Body of pancreas (tissue), 4 donors: ENCODE results near the gene IRF3.
"Not testable (repeated sequence)": the region's sequence is repeated elsewhere in the genome, so short reads cannot be mapped to it uniquely, and the experiment has no call there.

Experiments
- CTCF ChIP-seq, 7 experiments: fragments of 450-650 bp in 4 of 7; fragments of 200-600 bp in 3 of 7; sonication (generic) in 3 of 7; IDR thresholded peaks; one replicate each; pipeline ENCODE4 v1.5.1; 2016 to 2019; ENCODE audit warnings: antibody characterized with exemption in 7 of 7
- POLR2A ChIP-seq, 3 donors: fragments of 450-650 bp; IDR thresholded peaks; one replicate each; pipeline ENCODE4 v1.6.1; 2016; ENCODE audit warnings: antibody characterized with exemption in 3 of 3, mild to moderate bottlenecking in 2 of 3

GRCh38 chr19:49633273-49633672 lies 32.4 kb downstream of the IRF3 start:
- not testable (repeated sequence) for TF ChIP-seq CTCF, POLR2A (IDR thresholded peaks at IDR 0.05)
